ENCODE results near the gene STX10.

STX10 gene

GRCh38 chr19:13138916-13139198 lies 11.3 kb downstream of the STX10 start:
- FAIRE-seq = no peak

DNA sequence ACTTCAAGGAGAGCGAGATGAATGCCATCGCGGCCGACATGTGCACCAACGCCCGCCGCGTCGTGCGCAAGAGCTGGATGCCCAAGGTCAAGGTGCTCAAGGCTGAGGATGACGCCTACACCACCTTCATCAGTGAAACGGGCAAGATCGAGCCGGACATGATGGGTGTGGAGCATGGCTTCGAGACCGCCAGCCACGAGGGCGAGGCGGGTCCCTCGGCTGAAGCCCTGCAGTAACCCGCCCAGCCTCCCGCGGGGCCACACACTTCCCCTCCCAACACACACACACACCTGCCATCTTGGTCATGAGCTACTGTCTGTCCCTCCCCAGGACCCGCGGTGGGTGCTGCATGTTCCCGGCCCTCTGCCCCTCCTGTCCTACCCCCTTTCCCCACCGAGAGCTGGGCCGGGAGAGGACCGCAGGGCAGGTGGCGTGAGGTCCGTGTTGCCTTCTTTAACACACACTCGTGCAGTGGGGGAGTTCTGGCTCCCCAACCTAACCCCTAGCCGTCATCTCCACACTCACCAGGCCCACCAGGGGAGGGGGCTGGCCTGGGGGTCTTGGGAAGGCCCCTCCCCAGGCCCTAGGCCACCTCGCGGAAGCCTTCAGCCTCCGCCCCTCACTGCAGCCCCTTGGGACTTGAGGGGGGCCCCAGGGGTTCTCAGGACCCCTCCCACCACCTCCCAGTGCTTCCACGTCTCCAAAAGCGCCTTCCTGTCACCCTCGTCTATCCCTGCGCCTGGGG lies 11.8 kb downstream of the STX10 start:
- FAIRE-seq = no peak

DNA sequence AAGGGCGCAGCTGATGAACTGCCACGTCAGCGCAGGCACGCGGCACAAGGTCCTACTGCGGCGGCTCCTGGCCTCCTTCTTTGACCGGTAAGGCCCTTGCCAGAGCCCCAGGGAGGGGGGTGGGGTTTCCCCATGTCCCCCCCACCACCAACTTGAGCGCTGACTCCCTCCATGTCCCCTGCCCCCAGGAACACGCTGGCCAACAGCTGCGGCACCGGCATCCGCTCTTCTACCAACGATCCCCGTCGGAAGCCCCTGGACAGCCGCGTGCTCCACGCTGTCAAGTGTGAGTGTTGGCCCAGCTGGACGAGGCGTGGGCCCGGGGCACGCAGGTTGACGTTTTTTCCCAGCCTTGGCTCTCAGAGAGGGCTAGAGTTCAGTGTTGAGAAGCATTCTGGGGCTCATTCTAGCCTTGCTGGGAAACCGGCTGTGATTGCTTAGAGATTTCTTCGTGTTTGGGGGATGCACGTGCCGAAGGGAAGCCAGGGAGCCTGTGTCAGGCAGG lies 12.8 kb downstream of the STX10 start:
- no peak for FAIRE-seq

- no peak for FAIRE-seq
Observed at GRCh38 chr19:13135068-13136062, 14.8 kb downstream of the STX10 start.

DNA sequence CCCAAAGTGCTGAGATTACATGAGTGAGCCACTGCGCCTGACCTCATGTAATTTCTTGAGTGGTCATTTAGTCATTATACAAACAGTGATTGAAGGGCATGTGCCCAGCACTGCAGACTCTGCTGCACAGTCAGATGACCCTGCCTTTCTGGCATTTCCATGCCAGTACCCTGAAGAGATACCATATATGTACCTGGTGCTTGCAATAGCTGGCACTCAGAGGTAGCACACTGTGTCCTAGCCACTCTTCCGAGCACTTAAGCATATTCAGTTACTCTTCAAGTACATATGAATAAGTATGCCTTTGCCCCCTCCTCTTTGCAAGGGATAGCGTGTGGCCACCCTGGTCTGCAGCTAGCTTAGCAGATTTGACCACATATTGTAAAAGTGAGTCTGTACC lies 15.5 kb downstream of the STX10 start:
- no peak for FAIRE-seq

DNA sequence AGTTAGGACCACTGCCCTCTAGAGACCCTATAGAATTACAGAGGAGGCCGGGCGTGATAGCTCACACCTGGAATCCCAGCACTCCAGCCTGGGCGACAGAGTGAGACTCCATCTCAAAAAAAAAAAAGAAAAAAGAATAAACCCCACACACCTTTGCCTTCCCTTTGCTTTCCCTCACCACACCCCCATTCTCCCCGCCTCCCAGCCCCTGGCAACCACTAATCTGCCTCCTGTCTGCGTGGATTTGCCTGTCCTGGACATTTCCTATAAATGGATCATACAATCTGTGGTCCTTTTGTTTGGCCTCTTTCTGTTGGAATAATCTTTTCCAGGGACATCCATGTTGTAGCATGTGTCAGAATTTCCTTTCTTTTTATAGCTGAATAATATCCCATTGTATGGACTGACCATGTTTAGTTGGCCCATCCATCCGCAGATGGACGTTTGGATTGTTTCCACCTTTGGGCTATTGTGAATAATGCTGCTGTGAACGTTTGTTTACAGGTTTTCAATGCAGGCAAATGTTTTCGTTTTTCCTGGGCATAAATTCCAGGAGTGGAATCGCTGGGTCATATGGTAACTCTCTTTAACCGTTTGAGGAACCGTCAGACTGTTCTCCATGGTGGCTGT lies 16.8 kb downstream of the STX10 start:
- no peak for FAIRE-seq

DNA sequence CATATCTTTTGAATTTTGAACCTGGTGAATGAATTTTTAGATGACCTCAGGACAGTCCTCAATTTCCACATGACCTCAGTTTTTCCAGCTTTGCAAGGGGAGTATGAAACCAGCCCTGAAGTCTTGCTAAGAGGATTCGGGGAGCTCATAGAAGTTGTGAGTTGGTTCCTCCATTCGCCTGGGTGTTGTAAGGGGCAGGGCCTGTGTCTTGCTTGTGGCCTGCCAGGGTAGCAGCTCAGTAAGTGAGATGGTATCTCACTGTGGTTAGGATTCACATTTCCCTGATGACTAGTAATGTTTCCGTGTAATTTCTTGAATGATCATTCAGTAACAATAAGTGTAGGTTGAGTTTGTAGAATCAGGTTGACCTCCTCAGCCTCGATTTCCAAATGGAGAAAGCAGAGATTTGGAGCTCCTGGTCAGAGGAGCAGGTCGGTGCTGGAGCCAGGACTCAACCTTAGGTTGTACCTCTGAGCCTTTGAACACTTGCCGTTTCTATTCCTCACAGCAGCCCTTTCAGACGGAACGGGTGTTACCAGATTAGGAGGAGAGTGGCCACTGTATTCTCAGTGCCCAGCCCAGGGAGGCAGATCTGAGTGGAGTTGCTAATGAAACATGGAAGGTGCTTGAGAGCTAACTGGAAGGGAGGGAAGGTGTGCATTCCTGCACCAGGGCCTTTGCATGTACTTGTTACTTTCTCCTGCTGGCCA lies 17.5 kb downstream of the STX10 start:
- no peak for FAIRE-seq

GRCh38 chr19:13130886-13131490 lies 19.2 kb downstream of the STX10 start:
- no peak for FAIRE-seq

DNA sequence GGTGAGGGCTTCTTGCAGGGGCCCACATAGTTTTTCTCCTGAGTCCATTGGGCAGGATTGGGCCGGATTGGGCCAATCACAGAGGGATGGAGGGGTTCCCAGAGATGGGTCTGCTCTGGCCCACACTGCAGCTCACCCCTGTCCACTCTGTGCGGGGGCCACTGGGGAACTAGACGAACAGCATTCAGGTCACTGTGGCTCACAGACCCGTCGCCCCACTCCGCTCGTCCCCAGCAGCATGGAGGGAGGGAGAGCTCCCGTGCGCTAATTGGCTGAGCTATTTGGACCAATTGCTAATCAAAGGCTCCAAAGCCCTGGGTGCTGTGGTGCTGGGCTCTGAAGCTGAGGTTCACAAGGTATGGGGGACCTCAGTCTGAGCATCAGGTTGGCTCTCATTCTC lies 20.8 kb downstream of the STX10 start:
- FAIRE-seq = no peak

DNA sequence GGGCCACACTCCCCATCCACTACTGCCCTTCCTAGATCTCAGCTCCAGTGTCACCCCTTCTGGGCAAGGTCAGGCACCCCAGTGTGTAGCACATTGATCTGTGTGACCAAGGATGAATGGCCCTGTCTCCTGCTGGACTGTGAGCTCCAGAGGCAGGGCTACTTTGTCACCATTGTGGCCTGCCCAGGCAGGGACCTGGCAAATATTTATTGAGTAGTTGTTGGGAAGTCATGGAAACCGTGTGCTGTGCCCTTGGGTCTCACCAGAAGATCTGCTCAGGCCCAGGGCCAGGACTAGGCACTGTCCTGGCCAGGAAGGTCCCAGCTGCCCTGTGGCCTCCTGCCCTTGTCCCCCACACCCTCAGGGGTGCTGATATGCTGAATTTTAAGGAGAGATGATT lies 21.6 kb downstream of the STX10 start:
- FAIRE-seq = no peak

DNA sequence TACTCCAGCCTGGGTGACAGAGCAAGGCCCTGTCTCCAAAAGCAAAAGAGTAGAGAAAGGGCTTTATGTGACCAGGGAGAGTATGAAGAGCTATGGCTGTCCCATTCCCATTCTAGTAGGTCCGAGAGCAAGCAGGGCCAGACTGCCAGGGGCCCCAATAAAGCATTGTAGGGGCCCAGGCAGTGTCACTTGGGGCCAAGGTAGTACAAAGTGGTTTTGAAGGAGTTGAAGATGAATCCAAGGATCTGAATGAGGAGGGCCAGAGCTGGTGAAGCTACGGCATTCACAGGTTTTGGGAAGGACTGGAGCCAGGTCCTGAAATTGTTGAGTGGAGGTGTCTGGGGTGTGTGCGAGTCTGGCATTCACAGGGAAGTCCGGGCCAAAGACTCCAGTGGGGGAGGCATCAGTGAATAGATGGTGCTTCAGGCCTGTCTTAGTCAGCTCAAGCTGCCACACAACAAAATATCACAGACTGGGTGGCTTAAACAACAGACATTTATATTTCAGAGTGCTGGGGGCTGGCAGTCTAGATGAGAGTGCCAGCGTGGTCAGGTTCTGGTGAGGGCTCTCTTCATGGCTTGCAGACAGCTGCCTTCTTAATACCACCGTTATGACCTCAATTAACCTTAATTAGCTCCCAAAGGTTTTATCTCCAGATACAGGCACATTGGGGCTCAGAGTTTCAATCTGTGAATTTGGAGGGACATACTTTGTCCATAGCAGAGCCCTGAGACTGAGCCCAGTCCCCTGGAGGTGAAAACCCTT lies 22.2 kb downstream of the STX10 start:
- FAIRE-seq = no peak

- FAIRE-seq = no peak
Observed at GRCh38 chr19:13127051-13127450, 23.1 kb downstream of the STX10 start.

- FAIRE-seq = no peak
Observed at GRCh38 chr19:13122980-13123957, 26.9 kb downstream of the STX10 start.

DNA sequence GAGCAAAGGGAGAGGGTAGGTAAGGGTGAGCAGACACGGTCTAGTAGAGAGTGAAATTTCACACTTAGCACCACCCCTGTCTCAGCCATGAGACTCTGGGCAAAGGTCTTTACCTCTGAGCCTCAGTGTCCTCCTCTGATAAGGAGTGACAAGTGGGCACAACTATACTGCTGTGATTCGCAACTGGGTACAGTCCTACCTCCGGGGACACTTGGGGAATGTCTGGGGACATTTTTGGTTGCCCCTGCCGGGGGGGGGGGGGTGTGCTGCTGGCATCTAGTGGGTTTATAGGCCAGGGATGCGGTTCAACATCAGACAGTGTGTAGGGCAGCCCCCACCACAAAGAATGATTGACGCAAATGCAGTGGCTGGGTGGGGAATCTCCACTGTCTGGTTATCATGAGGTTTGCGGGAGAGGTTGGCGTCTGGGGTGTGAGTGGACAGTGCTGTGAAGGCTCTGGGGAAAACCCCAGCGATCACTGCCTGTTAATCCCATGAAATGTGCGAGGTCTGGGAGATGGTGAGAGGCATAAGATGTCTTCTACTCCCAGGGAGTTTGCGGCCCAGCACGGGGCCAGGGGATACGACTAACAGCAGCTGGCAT lies 27.8 kb downstream of the STX10 start:
- FAIRE-seq = no peak

DNA sequence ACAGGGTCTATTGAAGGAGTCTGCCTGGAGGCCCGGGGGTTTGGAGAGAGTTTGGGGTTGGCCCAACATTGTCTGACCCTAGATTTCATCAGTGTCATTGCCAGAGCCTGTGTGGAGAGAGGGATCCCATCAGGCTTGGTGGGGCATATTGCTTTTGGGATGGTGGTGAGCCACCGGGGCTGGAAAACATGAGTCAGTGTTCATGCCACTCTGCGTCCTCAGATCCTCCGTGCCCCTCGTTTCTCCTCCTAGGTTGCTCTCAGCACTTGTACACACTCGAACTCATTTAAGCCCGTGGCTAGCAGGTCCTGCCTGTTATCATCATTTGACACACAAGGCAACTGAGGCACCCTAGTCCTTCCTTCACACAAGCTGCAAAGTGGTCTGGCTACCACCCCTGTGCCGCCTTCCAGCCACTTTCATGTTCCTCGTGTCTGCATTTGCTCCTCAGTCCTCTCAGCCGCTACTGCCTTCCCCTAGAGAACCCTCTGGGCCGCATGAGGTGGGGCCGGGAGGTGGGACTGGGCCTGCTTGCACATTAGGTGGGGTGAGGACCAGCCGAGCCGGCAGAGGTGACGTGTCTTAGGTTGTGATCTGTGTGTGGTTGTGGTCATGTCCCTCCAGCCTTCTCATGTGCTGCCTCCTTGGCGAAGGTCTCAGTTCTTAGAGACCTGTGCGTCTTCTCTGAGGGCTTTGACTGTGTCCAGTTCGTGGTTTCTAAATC lies 28.5 kb downstream of the STX10 start:
- no peak for FAIRE-seq

- no peak for FAIRE-seq
Observed at GRCh38 chr19:13120817-13121216, 29.4 kb downstream of the STX10 start.

- FAIRE-seq = no peak
Observed at GRCh38 chr19:13120031-13120430, 30.1 kb downstream of the STX10 start.

GRCh38 chr19:13119627-13120026 lies 30.5 kb downstream of the STX10 start:
- FAIRE-seq = no peak

Measured in A204.1 (cell line).